NCI-H2196 (cell line): Measurements from ENCODE around the gene ZNF189.
"Not testable (repeated sequence)": the region's sequence is repeated elsewhere in the genome, so short reads cannot be mapped to it uniquely, and the experiment has no call there.

Source experiments
- DNase-seq: peaks from one replicate; lab custom pipeline; 2025; ENCODE audit not compliant: unreplicated experiment; lab: John Stamatoyannopoulos, UW

ZNF189 gene

DNA sequence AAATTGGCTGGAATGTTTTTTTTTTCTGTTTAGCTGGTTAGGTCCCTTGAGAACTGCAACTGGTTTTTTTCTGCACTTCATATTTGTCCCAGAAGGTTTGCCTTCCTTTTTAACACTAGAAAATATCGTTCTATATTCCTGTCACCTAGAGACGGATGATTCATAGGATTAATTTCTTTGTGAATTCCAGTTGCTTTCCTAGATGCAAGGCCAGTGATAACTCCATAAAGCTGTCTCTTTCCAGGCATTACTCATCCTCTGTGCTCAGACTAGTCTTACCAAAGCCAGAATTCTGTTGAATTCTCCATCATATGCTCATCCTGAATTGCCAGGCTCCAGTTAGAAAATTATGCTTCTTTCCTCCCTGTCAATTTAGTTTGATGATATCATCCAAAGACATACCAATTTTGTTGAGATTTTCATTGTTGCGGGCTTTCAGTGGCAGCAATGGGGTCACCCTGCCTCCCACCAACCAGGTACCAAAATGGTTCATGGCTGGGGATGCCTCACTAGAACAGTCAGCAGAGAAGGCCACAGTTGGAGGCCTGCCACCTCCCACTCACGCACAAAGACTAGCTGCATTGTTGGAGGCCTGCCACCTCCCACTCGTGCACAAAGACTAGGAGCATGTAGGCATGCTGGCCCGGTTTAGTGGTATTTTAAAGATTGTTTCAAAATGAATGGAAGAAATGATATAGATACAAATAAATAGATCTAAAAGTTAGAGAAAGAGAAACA lies 22.4 kb upstream of the ZNF189 start:
- DNase-seq: no peak

DNA sequence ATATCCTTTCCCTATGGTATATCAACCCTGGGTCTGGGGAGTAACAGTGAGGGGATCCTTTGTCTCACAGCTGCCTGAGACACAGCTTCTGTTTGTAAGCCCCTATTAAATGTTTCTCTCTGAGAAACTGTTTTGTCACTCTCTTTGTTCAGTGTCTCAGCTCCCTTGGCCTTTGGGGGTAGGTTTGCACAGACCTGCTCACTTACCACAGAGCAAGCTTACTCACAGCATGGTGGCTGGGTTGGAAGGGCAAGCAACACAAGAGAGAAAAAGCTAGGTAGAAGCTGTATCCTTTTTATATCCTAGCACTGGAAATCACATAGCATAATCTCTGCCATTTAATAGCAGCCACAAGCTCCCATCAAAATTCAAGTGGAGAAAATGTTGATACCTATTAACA lies 18.4 kb upstream of the ZNF189 start:
- DNase-seq: no peak

DNA sequence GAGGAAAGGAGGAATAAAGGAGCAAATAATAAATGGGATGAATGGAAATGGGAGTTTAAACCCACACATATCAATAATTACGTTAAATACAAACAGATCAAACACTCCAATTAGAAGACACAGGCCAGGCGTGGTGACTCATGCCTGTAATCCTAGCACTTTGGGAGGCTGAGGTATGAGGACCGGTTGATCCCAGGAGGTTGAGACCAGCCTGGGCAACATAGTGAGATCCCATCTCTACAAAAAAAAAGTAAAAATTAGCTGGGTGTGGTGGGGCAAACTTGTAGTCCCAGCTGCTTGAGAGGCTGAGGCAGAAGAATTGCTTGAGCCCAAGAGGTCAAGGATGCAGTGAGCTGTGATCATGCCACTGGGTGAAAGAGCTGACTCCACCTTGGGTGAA lies 17.5 kb upstream of the ZNF189 start:
- DNase-seq: no peak

DNA sequence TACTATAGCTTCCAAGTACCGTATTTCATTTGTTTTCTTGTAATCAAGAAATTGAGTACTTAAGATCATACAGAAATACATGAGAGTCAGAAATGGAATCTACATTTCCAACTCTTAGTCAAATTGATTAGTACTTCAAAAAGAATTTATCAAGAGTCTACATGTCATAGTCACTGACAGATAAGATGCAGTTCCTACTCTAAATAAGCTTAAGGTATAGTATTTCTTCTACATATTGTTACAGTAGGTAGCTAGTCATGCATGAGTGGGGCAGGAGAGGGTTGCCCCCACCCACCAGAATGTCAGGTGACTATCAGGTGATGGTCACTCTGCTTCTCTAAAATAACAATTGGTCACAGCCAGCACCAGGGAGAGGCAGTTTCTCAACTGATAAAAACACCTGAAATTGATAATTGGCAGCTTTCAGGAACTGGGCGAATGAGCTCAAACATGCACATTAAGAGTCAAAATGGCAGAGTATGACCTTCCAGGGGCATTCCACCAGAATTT lies 16.8 kb upstream of the ZNF189 start:
- no peak for DNase-seq

DNA sequence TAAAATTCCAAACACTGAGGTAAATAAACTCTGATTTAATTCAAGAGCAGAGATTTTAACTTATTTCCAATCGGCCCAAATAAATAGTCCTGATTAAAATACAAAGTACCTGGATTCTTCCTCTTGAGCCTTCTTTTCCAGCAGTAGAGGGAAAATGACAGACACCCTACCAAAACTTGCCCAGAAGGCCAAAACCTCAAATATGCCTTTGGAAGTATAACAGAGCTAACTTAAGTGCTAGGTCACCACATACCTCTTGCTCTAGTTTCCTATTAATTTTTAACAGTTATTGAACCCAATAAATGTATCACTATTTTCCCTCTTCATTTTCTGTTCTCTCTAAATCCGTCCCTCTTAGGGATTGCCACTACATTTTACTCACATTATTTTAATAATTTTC lies 15.3 kb upstream of the ZNF189 start:
- DNase-seq: no peak

DNA sequence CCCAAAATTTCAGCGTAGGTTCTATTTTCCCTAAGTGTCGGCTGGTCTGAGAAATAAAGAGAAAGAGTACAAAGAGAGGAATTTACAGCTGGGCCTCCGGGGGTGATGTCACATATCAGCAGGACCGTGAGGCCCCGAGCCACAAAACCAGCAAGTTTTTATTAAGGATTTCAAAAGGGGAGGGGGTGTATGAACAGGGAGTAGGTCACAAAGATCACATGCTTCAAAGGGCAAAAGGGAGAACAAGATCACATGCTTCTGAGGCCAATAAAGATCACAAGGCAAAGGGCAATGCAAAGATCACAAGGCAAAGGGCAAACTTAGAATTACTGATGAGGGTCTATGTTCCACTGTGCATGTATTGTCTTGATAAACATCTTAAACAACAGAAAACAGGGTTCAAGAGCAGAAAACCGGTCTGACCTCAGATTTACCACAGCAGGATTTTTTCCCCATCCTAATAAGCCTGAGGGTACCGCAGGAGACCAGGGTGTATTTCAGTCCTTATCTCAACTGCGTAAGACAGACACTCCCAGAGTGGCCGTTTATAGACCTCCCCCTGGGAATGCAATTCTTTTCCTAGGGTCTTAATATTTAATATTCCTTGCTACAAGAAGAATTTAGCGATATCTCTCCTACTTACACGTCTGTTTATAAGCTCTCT lies 13.6 kb upstream of the ZNF189 start, which contains the start of gene BAAT:
Gene BAAT (minus strand): TSS at position 134 of the 664 bp plus-strand sequence. CDS start 13,602 bp downstream, outside the sequence.
- DNase-seq: not testable (repeated sequence)

DNA sequence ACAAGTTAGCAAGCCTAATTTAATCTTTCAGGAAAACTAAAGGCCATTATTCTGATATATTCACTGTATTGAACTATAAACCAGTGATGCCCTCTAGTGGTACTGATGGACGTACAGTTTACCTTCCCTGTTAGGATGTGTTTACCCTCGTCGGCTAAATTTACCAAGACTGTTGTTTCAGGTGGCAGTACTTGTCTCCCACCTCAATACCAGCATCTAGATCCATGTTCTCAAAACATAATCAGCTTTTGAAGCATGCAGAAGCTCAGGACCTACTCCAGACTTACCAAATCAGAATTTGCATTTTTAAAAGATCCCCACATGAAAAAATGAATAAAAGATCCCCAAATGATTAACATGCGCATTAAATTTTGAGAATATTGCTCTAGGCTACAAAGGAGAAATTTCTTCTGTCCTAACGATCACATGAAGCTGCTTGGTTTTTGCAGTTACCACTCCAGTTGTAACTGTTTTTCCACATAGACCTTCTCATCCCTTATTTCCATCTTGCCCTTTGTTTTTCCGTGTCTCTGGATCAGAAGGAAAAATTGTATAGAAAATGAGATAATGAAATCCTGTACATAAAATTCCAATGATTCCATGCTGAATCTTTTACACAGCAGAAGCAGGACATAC lies 10.7 kb upstream of the ZNF189 start:
- peak; percentile 71 for DNase-seq

DNA sequence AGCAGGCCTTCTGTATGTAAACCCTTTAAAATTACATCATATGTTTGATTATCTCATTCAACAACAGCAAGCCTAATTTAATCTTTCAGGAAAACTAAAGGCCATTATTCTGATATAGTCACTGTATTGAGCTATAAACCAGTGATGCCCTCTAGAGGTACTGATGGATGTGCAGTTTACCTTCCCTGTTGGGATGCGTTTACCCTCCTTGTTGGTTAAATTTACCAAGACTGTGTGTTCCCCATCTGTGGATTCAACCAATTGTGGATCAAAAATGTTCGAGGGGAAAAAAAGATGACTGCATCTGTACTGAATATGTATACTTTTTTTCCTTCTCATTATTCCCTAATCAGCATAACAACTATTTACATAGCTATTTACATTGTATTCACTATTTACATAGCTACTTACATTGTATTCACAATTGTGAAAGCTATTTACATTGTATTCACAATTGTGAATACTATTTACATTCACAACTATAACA lies 10.1 kb upstream of the ZNF189 start:
- DNase-seq: peak; percentile 13

DNA sequence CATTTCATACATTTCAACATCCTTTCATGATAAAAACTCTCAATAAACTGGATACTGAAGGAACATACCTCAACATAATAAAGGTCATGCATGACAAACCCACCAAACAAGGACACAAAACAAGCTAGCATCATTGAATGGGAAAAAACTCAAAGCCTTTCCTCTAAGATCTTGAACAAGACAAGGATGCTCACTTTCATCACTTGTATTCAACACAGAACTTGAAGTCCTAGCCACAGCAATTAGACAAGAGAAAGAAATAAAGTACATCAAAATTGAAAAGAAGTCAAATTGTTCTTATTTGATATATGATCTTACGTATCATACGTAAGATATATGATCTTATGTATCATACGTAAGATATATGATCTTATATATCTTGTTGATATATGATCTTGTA lies 5.5 kb upstream of the ZNF189 start:
- no peak for DNase-seq

DNA sequence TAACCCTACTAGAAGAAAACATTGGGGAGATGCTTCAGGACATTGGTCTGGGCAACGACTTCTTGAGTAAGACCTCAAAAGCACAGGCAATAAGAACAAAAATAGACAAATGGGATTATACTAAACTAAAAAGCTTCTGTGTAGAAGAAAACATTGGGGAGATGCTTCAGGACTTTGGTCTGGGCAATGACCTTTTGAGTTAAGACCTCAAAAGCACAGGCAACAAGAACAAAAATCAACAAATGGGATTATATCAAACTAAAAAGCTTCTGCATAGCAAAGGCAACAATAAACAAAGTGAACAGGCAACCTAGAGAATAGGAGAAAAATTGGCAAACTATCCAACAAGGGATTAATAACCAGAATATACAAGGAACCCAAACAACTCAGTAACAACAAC lies 4.0 kb upstream of the ZNF189 start:
- DNase-seq: no peak

DNA sequence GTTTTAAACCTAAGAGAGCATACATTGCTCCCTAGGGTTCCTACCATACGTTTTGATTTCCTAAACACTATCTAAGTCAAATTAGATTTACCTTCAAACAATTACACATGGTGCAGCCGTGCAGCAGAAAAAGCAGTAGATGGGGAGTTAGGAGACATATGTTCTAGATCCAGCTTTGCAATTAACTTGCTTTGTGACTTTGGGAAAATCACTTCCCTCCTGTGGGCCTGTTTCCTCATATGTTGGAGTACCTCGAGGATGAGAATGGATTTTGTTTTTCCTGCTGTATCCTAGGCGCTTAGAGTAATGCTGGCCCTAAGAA lies 944 bp upstream of the ZNF189 start:
- DNase-seq: no peak

DNA sequence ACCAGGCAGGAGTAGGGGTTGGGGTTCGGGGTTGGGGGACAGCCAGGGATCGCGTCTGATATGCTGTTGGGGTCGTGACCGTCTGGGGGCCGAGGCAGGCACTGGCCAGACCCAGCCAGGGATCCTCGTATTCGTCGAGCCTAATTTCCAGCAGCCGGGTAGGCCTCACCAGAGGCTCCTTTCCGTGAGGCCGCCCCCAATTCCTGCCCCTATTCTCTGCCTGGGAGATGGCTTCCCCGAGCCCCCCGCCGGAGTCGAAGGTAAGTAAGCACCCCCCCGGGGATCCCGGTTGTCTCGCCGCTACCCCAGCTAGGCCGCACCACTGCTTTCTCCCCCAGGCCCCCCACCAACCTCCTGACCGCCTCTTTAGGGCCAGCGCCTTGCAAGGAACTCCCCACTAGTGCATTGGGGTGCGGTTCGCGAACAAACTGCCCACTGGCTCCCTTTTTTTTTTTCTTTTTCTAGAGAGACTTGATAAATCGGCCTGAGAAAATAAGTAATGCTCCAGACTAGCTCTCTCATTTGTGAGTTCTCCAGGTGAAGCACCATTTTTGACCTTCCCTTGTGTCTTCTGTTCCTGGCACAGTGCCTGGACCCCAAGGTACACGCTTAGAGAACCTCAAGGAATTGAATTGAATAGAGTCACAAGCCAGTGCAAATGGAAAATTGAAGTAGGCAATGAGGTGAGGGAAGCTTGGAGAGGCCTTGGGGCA lies 435 bp downstream of the ZNF189 start:
- peak; percentile 17 for DNase-seq

DNA sequence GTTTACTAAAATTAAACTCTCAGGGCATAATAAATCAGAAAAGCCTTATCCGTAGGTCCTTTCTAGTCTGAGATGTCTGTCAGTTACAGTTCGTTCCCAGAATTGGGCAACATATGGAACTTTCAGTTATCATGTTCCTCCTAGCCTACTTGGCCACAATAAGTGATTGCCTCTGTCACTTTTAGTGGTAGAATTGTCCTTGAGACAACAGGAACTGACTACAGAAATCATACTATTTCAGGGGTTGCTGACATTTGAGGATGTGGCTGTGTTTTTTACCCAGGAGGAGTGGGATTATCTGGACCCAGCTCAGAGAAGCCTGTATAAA lies 956 bp downstream of the ZNF189 start:
- no peak for DNase-seq

DNA sequence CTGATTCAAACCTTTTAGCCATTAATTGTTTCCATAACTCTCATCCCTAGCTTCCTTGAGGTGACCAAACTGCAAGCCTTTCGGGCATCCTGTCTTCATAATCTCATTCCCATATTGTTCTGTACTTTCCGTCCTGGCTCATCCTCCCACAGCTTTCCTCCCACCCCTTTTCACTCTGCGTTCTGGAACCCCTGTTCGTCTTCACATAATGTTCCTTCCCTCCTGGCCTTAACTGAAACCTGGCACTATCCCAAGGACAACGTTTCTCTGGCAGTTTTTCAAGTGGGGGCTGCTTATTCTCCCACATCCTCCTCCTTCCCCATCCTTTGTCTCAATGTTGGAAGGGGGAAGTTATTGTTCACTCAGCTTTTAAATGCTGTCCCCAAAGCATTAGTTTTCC lies 1.5 kb downstream of the ZNF189 start:
- no peak for DNase-seq

DNA sequence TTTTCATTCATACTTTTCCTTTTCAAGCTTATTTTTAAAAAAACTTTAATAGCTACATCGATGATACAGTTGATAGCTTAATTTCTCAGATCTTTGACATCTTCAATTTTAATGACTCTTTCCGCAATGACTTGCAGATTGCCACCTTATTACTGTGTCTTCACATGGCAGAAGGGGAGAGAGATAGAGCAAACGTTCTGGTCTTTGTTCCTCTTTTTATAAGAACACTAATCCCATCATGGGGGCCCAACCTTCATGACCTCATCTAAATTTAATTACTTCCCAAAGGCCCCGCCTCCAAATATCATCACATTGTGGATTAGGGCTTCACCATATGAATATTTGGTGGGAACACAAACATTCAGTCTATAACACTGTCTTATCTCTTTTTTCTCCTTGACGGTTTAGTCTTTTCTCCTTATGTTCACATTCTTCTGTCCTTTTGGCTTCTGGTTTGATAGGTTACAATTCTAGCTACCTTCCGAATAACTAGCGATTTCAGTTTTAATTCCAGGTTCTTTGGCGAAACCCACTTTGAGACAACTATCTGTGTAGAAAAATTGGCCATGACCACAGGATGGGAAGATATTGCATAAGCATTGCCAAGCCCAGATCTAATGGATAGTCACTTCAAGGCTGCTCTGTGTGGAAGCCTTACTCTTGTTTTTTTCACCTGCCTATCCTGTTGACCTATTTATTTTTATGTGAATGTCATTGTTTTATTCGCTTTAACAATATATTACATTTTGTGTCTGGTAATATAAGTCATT lies 5.0 kb downstream of the ZNF189 start:
- DNase-seq: no peak

DNA sequence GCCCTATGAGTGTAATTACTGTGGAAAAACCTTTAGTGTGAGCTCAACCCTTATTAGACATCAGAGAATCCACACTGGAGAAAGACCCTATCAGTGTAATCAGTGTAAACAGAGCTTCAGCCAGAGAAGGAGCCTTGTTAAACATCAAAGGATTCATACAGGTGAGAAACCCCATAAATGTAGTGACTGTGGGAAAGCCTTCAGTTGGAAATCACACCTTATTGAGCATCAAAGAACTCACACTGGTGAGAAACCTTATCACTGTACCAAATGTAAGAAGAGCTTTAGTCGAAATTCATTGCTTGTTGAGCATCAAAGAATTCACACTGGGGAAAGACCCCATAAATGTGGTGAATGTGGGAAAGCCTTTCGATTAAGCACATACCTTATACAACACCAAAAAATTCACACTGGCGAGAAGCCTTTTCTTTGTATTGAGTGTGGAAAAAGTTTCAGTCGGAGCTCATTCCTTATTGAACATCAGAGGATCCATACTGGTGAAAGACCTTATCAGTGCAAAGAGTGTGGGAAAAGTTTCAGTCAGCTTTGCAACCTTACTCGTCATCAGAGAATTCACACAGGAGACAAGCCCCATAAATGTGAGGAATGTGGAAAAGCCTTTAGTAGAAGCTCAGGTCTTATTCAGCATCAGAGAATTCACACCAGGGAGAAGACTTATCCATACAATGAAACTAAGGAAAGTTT lies 9.9 kb downstream of the ZNF189 start:
- no peak for DNase-seq

DNA sequence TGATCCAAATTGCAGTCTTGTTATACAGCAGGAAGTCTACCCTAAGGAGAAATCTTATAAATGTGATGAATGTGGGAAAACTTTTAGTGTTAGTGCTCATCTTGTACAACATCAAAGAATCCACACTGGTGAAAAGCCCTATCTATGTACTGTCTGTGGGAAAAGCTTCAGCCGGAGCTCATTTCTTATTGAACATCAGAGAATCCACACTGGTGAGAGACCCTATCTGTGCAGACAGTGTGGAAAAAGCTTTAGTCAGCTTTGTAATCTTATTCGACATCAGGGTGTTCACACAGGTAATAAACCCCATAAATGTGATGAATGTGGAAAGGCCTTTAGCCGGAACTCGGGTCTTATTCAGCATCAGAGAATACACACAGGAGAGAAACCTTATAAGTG lies 10.4 kb downstream of the ZNF189 start:
- DNase-seq: no peak

DNA sequence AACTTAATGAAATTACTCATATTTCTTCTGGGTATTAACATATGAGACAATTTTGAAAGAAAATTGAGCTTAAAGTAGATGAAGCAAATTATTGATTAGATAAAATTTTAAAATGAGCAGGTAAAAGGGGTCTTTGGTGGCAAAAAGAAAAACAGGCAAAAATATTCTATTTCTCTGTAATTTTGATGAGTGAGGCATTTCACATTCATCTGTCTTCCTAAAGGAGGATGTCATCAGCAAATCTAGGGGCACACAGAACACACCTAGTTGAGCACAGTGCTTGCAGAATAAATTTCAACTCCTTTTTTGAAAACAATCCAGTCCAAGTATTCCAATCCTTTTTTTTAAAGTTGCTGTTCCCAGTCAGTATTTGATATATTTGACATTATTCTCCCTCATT lies 16.2 kb downstream of the ZNF189 start:
- no peak for DNase-seq

DNA sequence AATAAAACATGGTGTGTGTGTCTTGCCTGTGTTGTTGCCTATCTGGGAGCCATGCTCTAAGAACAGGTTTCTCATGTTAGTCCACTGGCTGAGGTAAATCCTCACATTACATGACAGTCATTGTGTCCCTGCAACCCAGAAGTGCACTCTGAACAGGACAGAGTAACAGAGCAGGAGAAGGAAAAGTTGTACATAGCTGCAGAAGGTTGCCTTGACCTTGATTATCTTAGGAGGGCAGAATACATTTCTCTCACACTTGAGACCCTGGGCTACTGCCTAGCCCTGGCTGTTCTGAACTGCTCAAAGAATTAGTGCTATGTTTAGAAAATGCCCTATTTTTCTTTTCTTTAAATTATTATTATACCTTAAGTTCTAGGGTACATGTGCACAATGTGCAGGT lies 16.9 kb downstream of the ZNF189 start:
- no peak for DNase-seq

DNA sequence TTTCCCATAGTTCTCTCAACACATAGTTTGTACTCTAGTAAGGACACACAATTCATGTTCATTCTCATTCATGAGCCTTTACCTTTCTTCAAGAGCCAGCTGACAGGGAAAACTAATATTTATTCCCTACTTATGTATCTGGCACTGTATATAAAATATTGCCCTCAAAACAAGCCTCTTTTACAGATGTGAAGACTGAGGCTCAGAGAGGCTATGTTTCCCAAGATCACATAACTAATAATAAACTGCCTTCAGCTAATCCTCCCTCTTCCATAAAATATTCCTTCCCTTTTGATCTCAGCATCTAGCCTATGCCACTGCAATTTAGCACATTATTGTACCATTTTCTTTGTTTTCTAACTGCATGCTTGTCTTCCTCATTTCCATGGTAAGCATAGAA lies 18.7 kb downstream of the ZNF189 start:
- DNase-seq: no peak
